ENCODE data around the gene ODC1. TPM values are rescaled to one million over a fixed set of nuclear protein-coding genes. Genes with fewer than 3 reads are reported as not detected.

The ODC1 gene
- total RNA-seq, 1 donor from 2014 or later, result 119 TPM

GRCh38 chr2:10482913-10483312 is 34.8 kb upstream of the ODC1 start:
- Histone ChIP-seq H3K9ac (ENCODE audit: low read length) (no peak overlapping the region), H3K9me3 (ENCODE audit: insufficient read depth, low read depth, low read length) (no peaks in the 10 kb centered on the region), H3K27me3 (ENCODE audit: insufficient read depth, low read length) (peaks cover 22% of the 10 kb centered on the region), H4K20me1 (ENCODE audit: insufficient read depth, low read length) (no peaks in the 10 kb centered on the region), H3K4me1 (ENCODE audit: insufficient read depth, low read length) (no peaks in the 10 kb centered on the region), H3K4me2 (ENCODE audit: low read length) (no peak overlapping the region), H3K4me3 (ENCODE audit: insufficient read depth, low read depth, low read length) (no peak overlapping the region), H2AFZ (ENCODE audit: low read depth, low read length) (no peak overlapping the region), H3K36me3 (ENCODE audit: insufficient read depth, low read length) (no peaks in the 10 kb centered on the region), H3K27ac (ENCODE audit: low read depth, low read length) (no peak overlapping the region), H3K79me2 (ENCODE audit: insufficient read depth, low read length) (no peaks in the 10 kb centered on the region)
- Mint-ChIP-seq H3K27ac (ENCODE audit: unreplicated experiment) (no peak overlapping the region), H3K36me3 (ENCODE audit: low read depth, unreplicated experiment) (no peaks in the 10 kb centered on the region), H3K9me3 (ENCODE audit: unreplicated experiment) (no peaks in the 10 kb centered on the region), H3K27me3 (ENCODE audit: low read depth, unreplicated experiment) (peaks cover 44% of the 10 kb centered on the region), H3K4me1 (ENCODE audit: low read depth, unreplicated experiment) (no peaks in the 10 kb centered on the region), H3K4me3 (ENCODE audit: unreplicated experiment) (no peak overlapping the region)
- FAIRE-seq, result no peak
- no peak for TF ChIP-seq EZH2 (IDR thresholded peaks at IDR 0.05; ENCODE audit: insufficient read depth, low read length)
- TF ChIP-seq CTCF (IDR thresholded peaks at IDR 0.05; ENCODE audit: insufficient read depth, low read depth, low read length), result no peak
- DNase-seq (ENCODE audit: low read depth), result no peak

GRCh38 chr2:10482460-10482859 is 34.3 kb upstream of the ODC1 start:
- no peaks in the 10 kb centered on the region for H3K9me3 ChIP-seq (ENCODE audit: insufficient read depth, low read depth, low read length)
- Mint-ChIP-seq H3K4me3 (ENCODE audit: unreplicated experiment) (no peak overlapping the region), H3K4me1 (ENCODE audit: low read depth, unreplicated experiment) (no peaks in the 10 kb centered on the region), H3K27ac (ENCODE audit: unreplicated experiment) (no peak overlapping the region), H3K9me3 (ENCODE audit: unreplicated experiment) (no peaks in the 10 kb centered on the region), H3K27me3 (ENCODE audit: low read depth, unreplicated experiment) (peaks cover 47% of the 10 kb centered on the region), H3K36me3 (ENCODE audit: low read depth, unreplicated experiment) (no peaks in the 10 kb centered on the region)
- no peak overlapping the region for H3K4me3 ChIP-seq (ENCODE audit: insufficient read depth, low read depth, low read length)
- no peak overlapping the region for H3K27ac ChIP-seq (ENCODE audit: low read depth, low read length)
- no peaks in the 10 kb centered on the region for H3K79me2 ChIP-seq (ENCODE audit: insufficient read depth, low read length)
- no peak for FAIRE-seq
- no peak for DNase-seq (ENCODE audit: low read depth)
- no peak overlapping the region for H2AFZ ChIP-seq (ENCODE audit: low read depth, low read length)
- no peak for TF ChIP-seq CTCF (IDR thresholded peaks at IDR 0.05; ENCODE audit: insufficient read depth, low read depth, low read length)
- no peak for TF ChIP-seq EZH2 (IDR thresholded peaks at IDR 0.05; ENCODE audit: insufficient read depth, low read length)
- H3K9ac ChIP-seq (ENCODE audit: low read length), result no peak overlapping the region
- H3K4me2 ChIP-seq (ENCODE audit: low read length), result no peak overlapping the region
- H4K20me1 ChIP-seq (ENCODE audit: insufficient read depth, low read length), result no peaks in the 10 kb centered on the region
- H3K36me3 ChIP-seq (ENCODE audit: insufficient read depth, low read length), result no peaks in the 10 kb centered on the region
- H3K4me1 ChIP-seq (ENCODE audit: insufficient read depth, low read length), result peaks cover 2% of the 10 kb centered on the region
- H3K27me3 ChIP-seq (ENCODE audit: insufficient read depth, low read length), result peaks cover 22% of the 10 kb centered on the region

- DNase-seq (ENCODE audit: low read depth), result no peak
- no peaks in the 10 kb centered on the region for H3K9me3 Mint-ChIP-seq (ENCODE audit: unreplicated experiment)
Observed at GRCh38 chr2:10481666-10482157, 33.6 kb upstream of the ODC1 start.

More at GRCh38 chr2:10481666-10482157, 33.6 kb upstream of the ODC1 start:
- H3K9ac ChIP-seq (ENCODE audit: low read length), result no peak overlapping the region
- no peaks in the 10 kb centered on the region for H4K20me1 ChIP-seq (ENCODE audit: insufficient read depth, low read length)
- no peak overlapping the region for H3K27ac ChIP-seq (ENCODE audit: low read depth, low read length)
- H3K36me3 ChIP-seq (ENCODE audit: insufficient read depth, low read length), result no peaks in the 10 kb centered on the region
- H3K4me1 ChIP-seq (ENCODE audit: insufficient read depth, low read length), result peaks cover 2% of the 10 kb centered on the region
- Mint-ChIP-seq H3K27me3 (ENCODE audit: low read depth, unreplicated experiment) (peaks cover 51% of the 10 kb centered on the region), H3K27ac (ENCODE audit: unreplicated experiment) (no peak overlapping the region), H3K4me1 (ENCODE audit: low read depth, unreplicated experiment) (no peaks in the 10 kb centered on the region), H3K36me3 (ENCODE audit: low read depth, unreplicated experiment) (no peaks in the 10 kb centered on the region), H3K4me3 (ENCODE audit: unreplicated experiment) (no peak overlapping the region)
- no peaks in the 10 kb centered on the region for H3K9me3 ChIP-seq (ENCODE audit: insufficient read depth, low read depth, low read length)
- no peak for TF ChIP-seq EZH2 (IDR thresholded peaks at IDR 0.05; ENCODE audit: insufficient read depth, low read length)
- no peak for TF ChIP-seq CTCF (IDR thresholded peaks at IDR 0.05; ENCODE audit: insufficient read depth, low read depth, low read length)
- H3K79me2 ChIP-seq (ENCODE audit: insufficient read depth, low read length), result no peaks in the 10 kb centered on the region
- no peak overlapping the region for H3K4me2 ChIP-seq (ENCODE audit: low read length)
- no peak overlapping the region for H2AFZ ChIP-seq (ENCODE audit: low read depth, low read length)
- peaks cover 17% of the 10 kb centered on the region for H3K27me3 ChIP-seq (ENCODE audit: insufficient read depth, low read length)
- no peak overlapping the region for H3K4me3 ChIP-seq (ENCODE audit: insufficient read depth, low read depth, low read length)
- no peak for FAIRE-seq

Data from astrocyte (in vitro differentiated cells and primary cell).